ENCODE measurements around the gene MSL1.
A peak's percentile ranks its signal among the peaks of the same experiment; 100 is the strongest.
"Not testable (repeated sequence)": the region's sequence is repeated elsewhere in the genome, so short reads cannot be mapped to it uniquely, and the experiment has no call there.

The MSL1 gene

GRCh38 chr17:40135817-40136216 is 14.0 kb downstream of the MSL1 start:
- no peak for DNase-seq

- no peak for DNase-seq
Observed at GRCh38 chr17:40139566-40140058, 17.8 kb downstream of the MSL1 start.

- not testable (repeated sequence) for DNase-seq
Observed at GRCh38 chr17:40143166-40143565, 21.4 kb downstream of the MSL1 start.

- no peak for DNase-seq
Observed at GRCh38 chr17:40145476-40145875, 23.7 kb downstream of the MSL1 start.

- DNase-seq, result no peak
Observed at GRCh38 chr17:40148527-40148926, 26.8 kb downstream of the MSL1 start.

GRCh38 chr17:40150276-40150675 is 28.5 kb downstream of the MSL1 start:
- DNase-seq, result no peak

GRCh38 chr17:40151414-40151963 is 29.7 kb downstream of the MSL1 start:
- DNase-seq, result no peak

- no peak for DNase-seq
Observed at GRCh38 chr17:40153603-40154236, 31.9 kb downstream of the MSL1 start.

- no peak for DNase-seq
Observed at GRCh38 chr17:40157973-40158372, 36.2 kb downstream of the MSL1 start.

- DNase-seq, result no peak
Observed at GRCh38 chr17:40158438-40159013, 36.8 kb downstream of the MSL1 start.

- DNase-seq, result no peak
Observed at GRCh38 chr17:40159456-40159855, 37.7 kb downstream of the MSL1 start.

GRCh38 chr17:40167685-40168261 is 46.0 kb downstream of the MSL1 start:
- no peak for DNase-seq

GRCh38 chr17:40168262-40168832 is 46.6 kb downstream of the MSL1 start:
- peak; percentile 9 to 48 for DNase-seq

- no peak for DNase-seq
Observed at GRCh38 chr17:40170325-40170724, 48.6 kb downstream of the MSL1 start.

GRCh38 chr17:40171750-40172149 is 50.0 kb downstream of the MSL1 start:
- DNase-seq, result no peak

- no peak for DNase-seq
Observed at GRCh38 chr17:40173091-40173777, 51.5 kb downstream of the MSL1 start.

GRCh38 chr17:40173778-40174135 is 52.0 kb downstream of the MSL1 start:
- no peak for DNase-seq

GRCh38 chr17:40174514-40174913 is 52.7 kb downstream of the MSL1 start:
- no peak for DNase-seq

- DNase-seq, result no peak
Observed at GRCh38 chr17:40175928-40176753, 54.4 kb downstream of the MSL1 start.

- no peak for DNase-seq
Observed at GRCh38 chr17:40176754-40177110, 55.0 kb downstream of the MSL1 start.

GRCh38 chr17:40177275-40177874 is 55.6 kb downstream of the MSL1 start, which contains the start of gene RAPGEFL1:
TSS of gene RAPGEFL1 (plus strand) at chr17:40177470. CDS start at chr17:40177862, 392 bp downstream.
- peak; percentile 44 to 59 for DNase-seq
